ENCODE data around the gene PIK3CD. TPM values are rescaled to one million over a fixed set of nuclear protein-coding genes. Genes with fewer than 3 reads are reported as not detected.

Gene PIK3CD
- total and polyA plus RNA-seq, 2 experiments from 2014 or later = 6.6 to 32.1 TPM

- TF ChIP-seq CTCF (conservative IDR thresholded peaks at IDR 0.05; ENCODE audit: low read depth in 2 of 2) (no peak), REST (IDR thresholded peaks at IDR 0.05; ENCODE audit: unreplicated experiment) (no peak), ZNF114 (CRISPR knock-in tag; IDR thresholded peaks at IDR 0.05) (no peak), EZH2phosphoT487 (IDR thresholded peaks at IDR 0.05; ENCODE audit: unreplicated experiment) (no peak), ETS1 (IDR thresholded peaks at IDR 0.05) (no peak), STAT1 (IDR thresholded peaks at IDR 0.05; ENCODE audit: unreplicated experiment) (no peak)
Observed at GRCh38 chr1:9706178-9706577, 54.6 kb downstream of the PIK3CD start (continued).

GRCh38 chr1:9710037-9710436 lies 58.5 kb downstream of the PIK3CD start:
- no peak overlapping the region for H3K4me3 Mint-ChIP-seq
- peaks cover 6% of the 10 kb centered on the region for H3K27me3 Mint-ChIP-seq (ENCODE audit: insufficient read depth, low read depth, poor library complexity)
- peaks cover 13% of the 10 kb centered on the region for H3K36me3 Mint-ChIP-seq (ENCODE audit: low read depth)
- Histone ChIP-seq H3K27me3 (ENCODE audit: insufficient read depth) (no peaks in the 10 kb centered on the region), H4K20me1 (replicated peaks; ENCODE audit: insufficient read depth) (no peaks in the 10 kb centered on the region), H3K36me3 (ENCODE audit: insufficient read depth) (no peaks in the 10 kb centered on the region), H3K27ac (ENCODE audit: low read depth) (no peak overlapping the region), H3K4me1 (ENCODE audit: insufficient read depth) (peaks cover 5% of the 10 kb centered on the region), H3F3A (replicated peaks; ENCODE audit: low read depth) (no peaks in the 10 kb centered on the region), H3K9me2 (ENCODE audit: insufficient read depth) (no peaks in the 10 kb centered on the region), H3K4me2 (no peak overlapping the region), H3K4me3 (no peak overlapping the region), H2AFZ (no peak overlapping the region), H3K79me2 (replicated peaks; ENCODE audit: insufficient read depth) (no peaks in the 10 kb centered on the region)
- H3K9me3 Mint-ChIP-seq = no peaks in the 10 kb centered on the region
- H3K4me1 Mint-ChIP-seq = peaks cover 16% of the 10 kb centered on the region; the same call in 2 of the 3 replicates
- no peak overlapping the region; the same call in 1 of the 2 replicates for H3K27ac Mint-ChIP-seq
- no peak for DNase-seq (ENCODE audit: low spot score)
- no peak for ATAC-seq
- TF ChIP-seq NANOG (IDR thresholded peaks at IDR 0.05; ENCODE audit: borderline replicate concordance) (no peak), ZNF462 (CRISPR knock-in tag; IDR thresholded peaks at IDR 0.05) (no peak), EZH2phosphoT487 (IDR thresholded peaks at IDR 0.05; ENCODE audit: unreplicated experiment) (no peak), JUNB (IDR thresholded peaks at IDR 0.05; ENCODE audit: unreplicated experiment) (no peak), ETS1 (IDR thresholded peaks at IDR 0.05) (no peak), ZNF331 (CRISPR knock-in tag; IDR thresholded peaks at IDR 0.05; ENCODE audit: low read depth) (no peak), ZNF114 (CRISPR knock-in tag; IDR thresholded peaks at IDR 0.05) (no peak), STAT1 (IDR thresholded peaks at IDR 0.05; ENCODE audit: unreplicated experiment) (no peak), EZH2 (IDR thresholded peaks at IDR 0.05; ENCODE audit: low read depth, unreplicated experiment) (no peak)
